ENCODE data around the gene MTA2.

MTA2 gene

GRCh38 chr11:62613291-62613778 lies 11.7 kb upstream of the MTA2 start:
- peak overlapping the region; percentile 23 for H3K4me3 ChIP-seq (ENCODE audit: low read depth, low read length)
- DNase-seq = peak; percentile 37
- no peak for TF ChIP-seq CTCF (IDR thresholded peaks at IDR 0.05; ENCODE audit: low read depth, low read length)
- no peaks in the 10 kb centered on the region for H3K27me3 ChIP-seq
- H3K36me3 ChIP-seq = no peaks in the 10 kb centered on the region
- H3K9me3 ChIP-seq = no peaks in the 10 kb centered on the region
- no peaks in the 10 kb centered on the region for H3K4me1 ChIP-seq

- Histone ChIP-seq H3K9me3 (no peaks in the 10 kb centered on the region), H3K27me3 (no peaks in the 10 kb centered on the region), H3K36me3 (no peaks in the 10 kb centered on the region), H3K4me1 (no peaks in the 10 kb centered on the region), H3K4me3 (ENCODE audit: low read depth, low read length) (peak within 1 kb of the TSS; percentile 70)
- TF ChIP-seq CTCF (IDR thresholded peaks at IDR 0.05; ENCODE audit: low read depth, low read length) = peak; percentile 62
- peak; percentile 87 for DNase-seq
Measured at GRCh38 chr11:62612366-62613290, 11.0 kb upstream of the MTA2 start, which contains the start of the genes EML3 and ROM1. TSS of gene EML3 (minus strand) at chr11:62612775. CDS start at chr11:62612457, 318 bp downstream. TSS of gene ROM1 (plus strand) at chr11:62613257. CDS start at chr11:62613282, 25 bp downstream.

GRCh38 chr11:62611705-62612365 lies 10.2 kb upstream of the MTA2 start:
- peak overlapping the region; percentile 70 for H3K4me3 ChIP-seq (ENCODE audit: low read depth, low read length)
- no peaks in the 10 kb centered on the region for H3K4me1 ChIP-seq
- no peaks in the 10 kb centered on the region for H3K27me3 ChIP-seq
- H3K9me3 ChIP-seq = no peaks in the 10 kb centered on the region
- DNase-seq = no peak
- no peak for TF ChIP-seq CTCF (IDR thresholded peaks at IDR 0.05; ENCODE audit: low read depth, low read length)
- H3K36me3 ChIP-seq = no peaks in the 10 kb centered on the region

- no peak for DNase-seq
- no peaks in the 10 kb centered on the region for H3K4me1 ChIP-seq
- H3K36me3 ChIP-seq = no peaks in the 10 kb centered on the region
- H3K27me3 ChIP-seq = no peaks in the 10 kb centered on the region
- H3K9me3 ChIP-seq = no peaks in the 10 kb centered on the region
- TF ChIP-seq CTCF (IDR thresholded peaks at IDR 0.05; ENCODE audit: low read depth, low read length) = no peak
- H3K4me3 ChIP-seq (ENCODE audit: low read depth, low read length) = peak overlapping the region; percentile 70
Measured at GRCh38 chr11:62610814-62611704, 9.4 kb upstream of the MTA2 start.

GRCh38 chr11:62610403-62610802 lies 8.7 kb upstream of the MTA2 start:
- no peak for DNase-seq
- no peaks in the 10 kb centered on the region for H3K36me3 ChIP-seq
- H3K9me3 ChIP-seq = no peaks in the 10 kb centered on the region
- no peaks in the 10 kb centered on the region for H3K27me3 ChIP-seq
- H3K4me3 ChIP-seq (ENCODE audit: low read depth, low read length) = no peak overlapping the region
- H3K4me1 ChIP-seq = no peaks in the 10 kb centered on the region
- no peak for TF ChIP-seq CTCF (IDR thresholded peaks at IDR 0.05; ENCODE audit: low read depth, low read length)
